Measurements from ENCODE around the gene MICAL2.

DNA sequence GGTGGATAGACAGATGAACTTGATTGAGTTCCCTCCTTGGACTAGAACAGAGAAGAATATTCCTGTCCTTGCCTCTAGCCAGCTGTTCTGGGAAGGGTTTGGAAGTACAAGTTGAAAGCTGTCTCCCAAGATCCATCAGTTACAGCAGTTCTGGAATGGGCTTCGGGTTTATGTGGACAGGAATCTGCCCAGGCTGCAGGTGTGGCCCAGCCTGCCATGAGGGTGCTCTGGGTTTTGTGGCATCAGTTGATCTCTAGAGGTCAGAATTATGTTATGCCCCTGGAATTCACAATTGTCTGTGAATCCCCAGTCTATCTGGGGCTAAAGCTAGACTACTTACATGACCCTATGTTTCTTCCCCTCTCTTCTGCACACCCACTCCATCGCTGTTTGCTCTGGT, 4.9 kb upstream of the MICAL2 start:
- TF ChIP-seq, protein P1, sequence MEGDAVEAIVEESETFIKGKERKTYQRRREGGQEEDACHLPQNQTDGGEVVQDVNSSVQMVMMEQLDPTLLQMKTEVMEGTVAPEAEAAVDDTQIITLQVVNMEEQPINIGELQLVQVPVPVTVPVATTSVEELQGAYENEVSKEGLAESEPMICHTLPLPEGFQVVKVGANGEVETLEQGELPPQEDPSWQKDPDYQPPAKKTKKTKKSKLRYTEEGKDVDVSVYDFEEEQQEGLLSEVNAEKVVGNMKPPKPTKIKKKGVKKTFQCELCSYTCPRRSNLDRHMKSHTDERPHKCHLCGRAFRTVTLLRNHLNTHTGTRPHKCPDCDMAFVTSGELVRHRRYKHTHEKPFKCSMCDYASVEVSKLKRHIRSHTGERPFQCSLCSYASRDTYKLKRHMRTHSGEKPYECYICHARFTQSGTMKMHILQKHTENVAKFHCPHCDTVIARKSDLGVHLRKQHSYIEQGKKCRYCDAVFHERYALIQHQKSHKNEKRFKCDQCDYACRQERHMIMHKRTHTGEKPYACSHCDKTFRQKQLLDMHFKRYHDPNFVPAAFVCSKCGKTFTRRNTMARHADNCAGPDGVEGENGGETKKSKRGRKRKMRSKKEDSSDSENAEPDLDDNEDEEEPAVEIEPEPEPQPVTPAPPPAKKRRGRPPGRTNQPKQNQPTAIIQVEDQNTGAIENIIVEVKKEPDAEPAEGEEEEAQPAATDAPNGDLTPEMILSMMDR (conservative IDR thresholded peaks at IDR 0.05; ENCODE audit: low read depth, low read length) = no peak
- TF ChIP-seq EZH2 (IDR thresholded peaks at IDR 0.05; ENCODE audit: low read length, unreplicated experiment) = no peak

Data from PC-3 (cell line).